ENCODE results near the gene SLC17A4. TPM values are rescaled to one million over a fixed set of nuclear protein-coding genes. Genes with fewer than 3 reads are reported as not detected.

Gene SLC17A4
- total and polyA plus RNA-seq, 9 donors = 0.05 to 0.12 TPM; not detected in 7

GRCh38 chr6:25726122-25726911 is 28.2 kb upstream of the SLC17A4 start:
- 92 to 93% (median 93%) methylated on average over 37 of the region's 37 CpGs for WGBS, 3 donors
- no peak for TF ChIP-seq POLR2A (IDR thresholded peaks at IDR 0.05)
- TF ChIP-seq CTCF (IDR thresholded peaks at IDR 0.05) = no peak
- no peak for TF ChIP-seq EP300 (IDR thresholded peaks at IDR 0.05)
- H3K4me1 ChIP-seq (ENCODE audit: insufficient read depth) = no peaks in the 10 kb centered on the region
- H3K36me3 ChIP-seq = no peaks in the 10 kb centered on the region
- no peaks in the 10 kb centered on the region for H3K9me3 ChIP-seq
- DNase-seq = no peak
- intact Hi-C loops (cut with DNase I) = no loop called here
- H3K4me3 ChIP-seq = no peak overlapping the region
- H3K27me3 ChIP-seq = no peaks in the 10 kb centered on the region
- no peak overlapping the region for H3K27ac ChIP-seq

- no peak overlapping the region for H3K27ac ChIP-seq
- no peaks in the 10 kb centered on the region for H3K4me1 ChIP-seq (ENCODE audit: insufficient read depth)
- no peak for DNase-seq
- H3K9me3 ChIP-seq = no peaks in the 10 kb centered on the region
- no peaks in the 10 kb centered on the region for H3K27me3 ChIP-seq
- WGBS, 3 donors = 88 to 91% (median 89%) methylated on average over 14 of the region's 14 CpGs
- H3K4me3 ChIP-seq = no peak overlapping the region
- intact Hi-C loops (cut with DNase I) = no loop called here
- no peak for TF ChIP-seq CTCF (IDR thresholded peaks at IDR 0.05)
- no peak for TF ChIP-seq EP300 (IDR thresholded peaks at IDR 0.05)
- no peak for TF ChIP-seq POLR2A (IDR thresholded peaks at IDR 0.05)
- H3K36me3 ChIP-seq = no peaks in the 10 kb centered on the region
These were observed 27.5 kb upstream of the SLC17A4 start for GRCh38 chr6:25727028-25727427.

- Histone ChIP-seq H3K9me3 (peaks cover 0 to 5% of the 10 kb centered on the region in 2 donors), H3K4me3 (no peak overlapping the region), H3K4me1 (ENCODE audit: insufficient read depth) (no peaks in the 10 kb centered on the region), H3K27me3 (no peaks in the 10 kb centered on the region), H3K36me3 (no peaks in the 10 kb centered on the region), H3K27ac (no peak overlapping the region)
- no peak for DNase-seq
- WGBS, 3 donors = 92 to 95% (median 95%) methylated on average over 3 of the region's 3 CpGs
- intact Hi-C loops (cut with DNase I) = no loop called here
- TF ChIP-seq EP300 (IDR thresholded peaks at IDR 0.05) (no peak), POLR2A (IDR thresholded peaks at IDR 0.05) (no peak), CTCF (IDR thresholded peaks at IDR 0.05) (no peak)
These were observed 23.6 kb upstream of the SLC17A4 start for GRCh38 chr6:25730907-25731306.

- WGBS, 3 donors = 89 to 91% (median 90%) methylated on average over 15 of the region's 15 CpGs
- H3K27me3 ChIP-seq = no peaks in the 10 kb centered on the region
- H3K27ac ChIP-seq = no peak overlapping the region
- H3K4me3 ChIP-seq = no peak overlapping the region
- no peaks in the 10 kb centered on the region for H3K4me1 ChIP-seq (ENCODE audit: insufficient read depth)
- no peak for DNase-seq
- peaks cover 0 to 5% of the 10 kb centered on the region in 2 donors for H3K9me3 ChIP-seq
- intact Hi-C loops (cut with DNase I) = no loop called here
- no peak for TF ChIP-seq CTCF (IDR thresholded peaks at IDR 0.05)
- TF ChIP-seq EP300 (IDR thresholded peaks at IDR 0.05) = no peak
- TF ChIP-seq POLR2A (IDR thresholded peaks at IDR 0.05) = no peak
- H3K36me3 ChIP-seq = no peaks in the 10 kb centered on the region
These were observed 22.8 kb upstream of the SLC17A4 start for GRCh38 chr6:25731721-25732120.

Data from ovary (tissue), 9 donors.